ENCODE results near the gene GALNT14.

Gene GALNT14

DNA sequence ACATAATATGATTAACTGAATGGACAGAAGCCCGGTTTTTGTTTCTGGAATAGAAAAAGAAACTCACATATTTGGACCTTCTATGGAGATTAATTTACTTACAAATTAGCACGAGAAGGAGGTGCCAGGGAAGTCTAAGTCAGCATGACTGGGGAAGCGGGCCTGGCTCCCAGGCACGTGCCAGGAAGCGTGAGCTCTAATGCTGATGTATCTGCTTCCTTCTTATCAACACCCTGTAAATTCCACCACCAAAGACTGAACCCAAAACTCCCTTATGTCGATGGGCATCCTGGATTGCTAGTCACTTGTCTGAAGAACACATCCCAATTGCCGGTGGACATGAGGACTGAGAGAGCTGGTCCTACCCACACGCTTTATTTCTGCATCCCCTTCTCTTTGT, 134.5 kb downstream of the GALNT14 start:
- no peak for DNase-seq

DNA sequence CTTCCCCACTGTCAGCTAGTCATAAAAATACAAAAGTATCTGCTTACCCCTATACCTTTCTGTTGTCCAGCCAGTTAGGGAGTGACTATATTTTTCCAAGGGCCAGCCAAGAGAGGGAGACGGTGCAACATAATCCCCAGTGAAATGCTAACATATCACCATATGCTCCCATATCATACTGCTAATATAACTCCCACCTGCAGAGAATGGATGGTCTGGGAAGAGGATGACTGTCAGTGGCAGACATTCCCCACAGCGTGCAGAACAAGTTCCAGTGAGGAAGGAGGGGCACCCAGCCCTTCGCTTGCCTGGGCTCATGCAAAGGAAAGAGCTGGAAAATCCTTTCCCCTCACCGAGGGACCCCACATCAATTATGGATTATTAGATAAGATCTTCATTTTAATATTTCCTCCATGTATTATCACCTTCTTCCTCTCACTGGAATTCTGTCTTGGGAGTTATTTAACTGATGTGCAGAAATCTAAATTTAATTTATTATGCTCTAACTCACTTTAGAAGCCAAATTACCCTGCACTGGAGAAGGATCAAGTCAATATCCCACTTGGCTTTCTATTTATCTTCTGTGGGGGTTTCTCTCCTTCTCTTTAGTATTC, 135.6 kb downstream of the GALNT14 start:
- no peak for DNase-seq

GRCh38 chr2:31000970-31001369, 137.3 kb downstream of the GALNT14 start:
- no peak for DNase-seq

DNA sequence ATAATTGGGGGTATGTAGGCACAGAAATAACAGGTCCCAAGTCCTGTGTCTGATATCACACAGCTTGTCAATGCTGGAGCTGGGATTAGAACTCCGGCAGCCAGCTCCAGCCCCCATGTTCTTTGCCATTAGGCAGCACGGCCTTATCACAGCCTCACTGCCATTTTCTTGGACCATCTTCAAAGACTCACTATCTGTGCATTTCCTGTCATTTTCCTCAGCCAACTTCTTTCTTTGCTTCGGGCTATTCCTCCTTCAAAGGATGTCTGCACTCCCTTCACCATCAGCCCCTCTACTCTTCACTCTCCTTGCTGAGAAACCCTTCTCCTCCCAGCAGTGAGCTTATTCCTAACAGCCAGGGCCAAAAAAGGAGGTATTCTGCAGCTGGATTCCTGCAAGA, 139.6 kb downstream of the GALNT14 start:
- DNase-seq, result no peak

DNA sequence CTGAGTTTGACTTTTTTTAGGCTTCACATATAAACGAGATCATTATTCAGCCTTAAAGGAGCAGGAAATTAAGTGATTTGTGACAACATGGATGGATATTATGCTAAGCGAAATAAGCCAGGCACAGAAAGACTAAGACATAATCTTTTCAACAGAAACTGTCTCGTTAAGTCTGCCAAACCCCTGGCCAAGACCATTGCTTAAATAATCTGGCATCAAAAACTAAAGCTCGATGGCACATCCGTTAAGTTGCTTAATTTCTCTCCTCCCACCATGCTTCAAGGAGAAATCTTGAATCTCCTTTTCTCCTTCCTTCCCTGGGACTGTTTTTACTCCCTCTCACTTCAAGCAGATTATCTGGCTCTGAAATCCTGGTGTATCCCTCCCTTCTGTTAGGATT, 140.3 kb downstream of the GALNT14 start:
- no peak for DNase-seq

DNA sequence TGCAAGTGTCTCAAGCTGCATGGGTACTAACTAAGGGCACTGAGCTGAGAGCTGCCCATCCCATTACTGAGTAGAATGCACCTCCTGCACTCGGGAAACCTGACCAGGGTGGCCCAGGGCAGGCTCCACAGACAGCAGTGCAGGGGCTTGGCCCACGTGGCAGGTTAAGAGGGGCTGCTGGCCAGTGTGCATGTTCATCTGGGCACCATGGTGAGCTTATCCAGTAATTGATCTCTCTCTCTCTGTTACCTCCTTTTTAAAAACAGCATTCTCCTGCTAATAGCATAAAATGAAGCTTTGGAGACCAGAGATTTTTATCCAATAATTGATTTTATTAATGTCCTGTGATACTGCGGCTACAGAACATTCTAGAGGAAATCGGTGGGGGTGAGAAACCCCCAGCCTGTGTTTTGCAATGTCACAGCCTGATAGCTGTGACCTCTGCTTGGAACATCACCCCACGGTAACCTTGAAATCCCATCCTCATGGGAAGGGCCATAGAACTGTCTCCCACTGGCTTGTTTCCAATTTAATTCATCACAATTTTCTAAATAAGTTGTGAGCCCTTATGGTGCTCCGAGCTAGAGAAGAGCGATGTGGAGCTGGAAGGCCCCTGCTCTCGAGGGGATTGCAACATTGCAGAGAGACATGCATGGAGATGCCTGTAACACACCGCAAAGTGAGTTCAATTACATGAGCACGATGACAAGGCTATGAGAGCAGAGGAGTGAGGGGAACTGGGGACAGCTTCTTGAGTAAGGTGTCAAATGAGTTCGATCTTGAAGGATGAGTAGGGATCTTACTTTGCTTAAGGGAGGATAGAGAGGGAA, 143.8 kb downstream of the GALNT14 start:
- DNase-seq, result no peak

DNA sequence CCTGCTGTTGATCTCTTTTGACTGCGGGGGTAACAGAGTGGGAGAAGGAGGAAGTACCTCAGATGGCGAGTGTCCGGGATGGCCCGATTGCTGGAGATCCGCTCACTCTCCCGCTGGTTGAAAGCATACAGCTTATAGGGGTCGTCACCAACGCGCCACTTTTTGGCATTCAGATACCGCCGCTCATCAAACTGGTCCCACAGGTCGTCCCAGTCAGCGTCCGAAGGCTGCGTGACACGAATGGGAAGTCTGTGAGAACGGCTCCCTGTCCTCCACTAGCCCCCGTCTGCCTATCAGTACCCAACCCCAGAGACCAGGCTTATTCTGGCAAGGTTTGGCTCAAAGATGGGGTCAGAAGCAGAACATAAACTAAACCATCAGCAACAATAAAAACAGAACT, 145.5 kb downstream of the GALNT14 start:
- no peak for DNase-seq

DNA sequence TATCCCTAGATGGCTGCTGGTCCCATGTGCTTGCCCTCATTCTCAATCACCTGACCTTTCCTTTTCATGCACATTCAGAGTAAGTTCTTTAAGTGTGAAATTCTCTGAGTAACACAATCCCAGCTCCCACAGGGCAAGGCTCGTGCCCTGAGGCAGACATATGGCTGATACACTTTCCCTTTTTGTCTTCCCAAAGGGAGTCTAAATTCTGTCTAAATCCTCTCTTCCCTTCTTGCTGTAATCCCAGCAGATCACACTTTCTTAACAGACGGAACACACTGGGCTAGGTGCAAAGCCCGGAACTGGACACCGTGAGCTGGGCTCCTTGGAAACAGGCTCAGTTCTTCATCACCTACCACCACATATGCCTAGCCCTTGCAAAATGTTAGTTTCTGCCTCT, 147.6 kb downstream of the GALNT14 start:
- no peak for DNase-seq

DNA sequence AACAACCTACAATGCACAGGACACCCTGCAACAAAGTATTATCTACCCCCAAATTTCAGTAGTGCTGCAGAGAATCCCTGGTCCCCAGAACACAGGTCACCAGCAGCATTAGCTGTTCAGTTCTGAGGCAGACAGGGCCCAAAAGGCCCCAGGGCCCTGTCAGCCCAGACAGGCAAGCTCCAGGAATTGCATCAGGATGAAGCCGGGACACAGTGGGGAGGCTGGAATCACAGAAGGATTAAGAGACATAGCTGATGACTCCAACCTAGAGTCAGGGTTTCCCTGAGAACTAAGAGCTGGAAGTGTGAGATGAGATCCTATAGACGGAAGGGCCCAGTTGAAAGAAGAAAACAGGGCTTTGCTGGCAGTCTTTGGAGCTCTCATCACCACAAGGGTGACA, 148.1 kb downstream of the GALNT14 start:
- no peak for DNase-seq

DNA sequence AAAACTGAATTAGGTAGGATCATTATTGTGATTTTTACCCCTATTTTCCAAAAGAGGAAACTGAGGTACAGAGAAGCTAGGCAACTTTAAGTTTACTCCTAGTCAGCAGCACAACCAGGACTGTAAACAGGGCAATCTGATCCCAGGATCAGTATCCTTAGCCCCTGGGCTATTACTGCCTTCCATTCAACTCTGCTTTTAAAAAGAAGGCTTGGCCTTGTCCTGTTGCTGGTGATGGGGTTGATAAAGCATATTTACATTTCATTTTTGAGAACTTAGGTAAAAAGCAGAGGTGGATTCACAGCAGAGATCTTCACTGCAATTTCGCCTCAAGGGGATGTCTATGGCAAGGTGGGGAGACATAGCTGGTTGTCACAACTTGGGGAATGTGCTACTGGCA, 148.5 kb downstream of the GALNT14 start:
- no peak for DNase-seq

- DNase-seq, result no peak
Observed at GRCh38 chr2:30987566-30987965, 150.7 kb downstream of the GALNT14 start.

- no peak for DNase-seq
Observed at GRCh38 chr2:30986231-30986580, 152.0 kb downstream of the GALNT14 start.

DNA sequence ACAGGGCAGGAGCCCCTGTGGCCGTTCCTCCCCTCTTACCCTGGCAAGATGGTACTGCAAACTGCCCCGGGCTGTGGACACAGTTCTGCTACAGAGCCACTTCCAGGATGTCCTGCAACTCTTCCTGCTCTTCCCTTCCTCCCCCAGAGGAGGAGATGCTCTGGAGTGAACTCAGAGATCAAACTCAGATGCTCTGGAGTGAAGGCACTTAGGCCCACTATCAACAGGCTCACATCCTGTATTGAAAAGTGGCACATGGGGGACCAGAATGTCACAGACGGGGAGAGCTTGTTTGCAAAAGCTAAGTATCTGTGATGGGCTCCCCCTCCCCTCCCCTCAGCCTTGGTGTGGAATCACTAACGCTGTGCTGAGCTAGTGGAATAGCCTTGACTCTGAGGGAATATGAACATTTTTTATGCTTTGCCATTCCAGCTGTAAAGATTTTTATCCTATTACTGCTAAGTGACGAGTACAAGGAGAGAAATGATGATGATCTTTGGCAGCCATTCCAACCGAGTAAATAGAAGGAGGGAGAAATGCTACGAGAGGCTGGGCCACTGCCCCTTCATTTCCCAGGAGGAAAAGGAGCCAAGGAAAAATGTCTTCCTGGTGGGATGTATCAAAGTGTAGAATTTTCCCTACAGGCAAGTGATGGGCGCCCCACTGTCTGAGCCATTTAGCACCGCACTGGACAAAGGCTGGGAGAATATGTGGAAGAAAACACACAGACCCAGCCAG, 152.6 kb downstream of the GALNT14 start:
- DNase-seq, result no peak

- DNase-seq, result no peak
Observed at GRCh38 chr2:30984148-30984547, 154.1 kb downstream of the GALNT14 start.

GRCh38 chr2:30981510-30981909, 156.7 kb downstream of the GALNT14 start:
- DNase-seq, result no peak

GRCh38 chr2:30981096-30981495, 157.1 kb downstream of the GALNT14 start:
- no peak for DNase-seq

- DNase-seq, result no peak
Observed at GRCh38 chr2:30979822-30980245, 158.4 kb downstream of the GALNT14 start.

GRCh38 chr2:30978854-30979253, 159.4 kb downstream of the GALNT14 start:
- no peak for DNase-seq

DNA sequence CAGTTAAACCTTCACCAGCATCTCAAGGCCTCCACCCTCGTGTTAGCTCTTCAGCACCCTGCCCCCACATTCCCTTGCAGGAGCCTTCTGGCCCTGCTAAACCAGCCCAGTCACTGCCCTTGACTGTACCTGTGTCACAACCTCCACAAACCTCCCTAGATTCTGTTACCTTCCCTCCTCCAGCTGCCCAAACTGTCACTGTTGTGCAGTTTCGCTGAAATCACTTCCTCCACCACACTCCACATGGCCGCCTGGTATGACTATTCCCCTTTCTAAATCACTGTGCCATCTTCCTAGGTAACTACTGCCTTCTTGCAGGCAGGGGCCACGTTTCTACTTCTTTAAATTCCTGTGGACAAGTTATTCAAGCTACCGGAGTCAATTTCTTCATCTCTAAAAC, 160.2 kb downstream of the GALNT14 start:
- DNase-seq, result no peak

DNA sequence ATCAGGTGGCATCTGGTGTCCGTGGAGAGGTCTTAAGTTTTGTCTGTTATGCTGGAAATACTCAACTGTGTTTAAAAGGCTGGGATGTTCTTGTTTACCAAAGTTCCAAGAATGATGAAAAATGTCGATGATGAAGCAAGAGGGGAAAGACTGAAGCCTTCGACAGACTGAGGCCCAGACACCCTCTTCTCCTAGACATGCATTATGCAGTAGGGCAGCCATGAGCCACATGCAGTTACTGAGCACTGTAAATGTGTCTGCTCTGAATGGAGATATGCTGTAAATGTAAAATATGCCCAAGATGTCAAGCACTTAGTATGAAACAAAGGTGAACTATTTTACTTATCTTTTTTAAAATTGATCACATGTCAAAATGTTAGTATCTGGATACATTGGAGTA, 163.1 kb downstream of the GALNT14 start:
- no peak for DNase-seq

- DNase-seq, result no peak
Observed at GRCh38 chr2:30974554-30974953, 163.7 kb downstream of the GALNT14 start.

GRCh38 chr2:30974092-30974491, 164.1 kb downstream of the GALNT14 start:
- no peak for DNase-seq

- no peak for DNase-seq
Observed at GRCh38 chr2:30971231-30972025, 166.8 kb downstream of the GALNT14 start.
